Measurements from ENCODE around the gene TDRKH.

The TDRKH gene

GRCh38 chr1:151790071-151790939 lies at the start of gene TDRKH:
TSS of gene TDRKH (minus strand) at chr1:151790500. CDS start at chr1:151783022, 7,478 bp downstream.
- DNase-seq (ENCODE audit: low read depth, low spot score): peak; percentile 98

DNA sequence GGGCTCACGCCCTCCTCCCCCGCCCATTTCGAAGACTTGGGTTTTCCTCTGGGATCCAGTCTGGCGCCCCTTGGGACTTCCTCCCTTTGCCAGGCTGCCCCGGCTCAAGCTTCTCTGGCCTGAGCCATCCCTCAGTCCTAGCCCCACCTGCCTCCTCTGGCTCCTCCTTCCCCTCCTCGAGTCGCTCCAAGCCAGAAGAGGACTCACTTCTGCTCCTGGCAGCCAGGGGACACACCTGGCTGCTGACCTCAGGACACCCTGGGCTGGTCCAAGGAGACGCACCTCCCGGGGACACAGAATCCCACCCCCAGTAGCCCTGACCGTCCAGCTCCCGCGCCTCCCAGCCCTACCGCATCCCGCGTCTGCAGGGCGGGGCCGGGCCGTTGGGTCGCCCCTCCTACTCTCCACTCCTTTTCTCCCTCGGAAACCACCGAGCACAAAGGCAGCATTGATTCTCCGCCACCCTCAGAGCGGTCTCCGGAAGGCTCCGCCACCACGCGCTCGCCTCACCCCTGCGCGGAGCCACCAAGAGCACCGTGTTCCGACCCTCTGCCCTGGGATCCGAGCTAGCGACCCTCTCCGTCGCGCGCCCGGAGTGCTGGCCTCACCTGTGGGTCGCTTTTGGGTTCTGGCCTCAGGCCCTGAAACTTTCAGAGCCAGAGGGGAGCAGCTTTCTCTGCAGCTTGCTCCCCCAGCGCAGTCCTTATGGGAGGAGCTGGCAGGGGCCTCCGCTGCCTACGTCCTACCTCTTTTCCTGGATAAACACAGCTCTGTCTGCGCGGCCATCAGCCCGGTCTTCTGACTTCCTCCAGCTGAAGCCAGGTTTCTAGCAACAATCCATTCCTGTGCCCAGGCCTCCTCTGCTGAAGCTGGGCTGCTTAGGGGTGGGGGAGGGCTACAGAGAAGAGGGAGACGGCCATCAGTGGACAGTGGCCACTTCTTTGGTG lies 49.4 kb upstream of the TDRKH start, which contains the start of gene C2CD4D:
TSS of gene C2CD4D (minus strand) at position 364 of the 947 bp plus-strand sequence. CDS start 831 bp downstream, outside the sequence.
- no peak for DNase-seq (ENCODE audit: low read depth, low spot score)

- DNase-seq (ENCODE audit: low read depth, low spot score): no peak
Observed at GRCh38 chr1:151839082-151839412, 48.7 kb upstream of the TDRKH start.

- no peak for DNase-seq (ENCODE audit: low read depth, low spot score)
Observed at GRCh38 chr1:151838222-151839081, 48.2 kb upstream of the TDRKH start.

DNA sequence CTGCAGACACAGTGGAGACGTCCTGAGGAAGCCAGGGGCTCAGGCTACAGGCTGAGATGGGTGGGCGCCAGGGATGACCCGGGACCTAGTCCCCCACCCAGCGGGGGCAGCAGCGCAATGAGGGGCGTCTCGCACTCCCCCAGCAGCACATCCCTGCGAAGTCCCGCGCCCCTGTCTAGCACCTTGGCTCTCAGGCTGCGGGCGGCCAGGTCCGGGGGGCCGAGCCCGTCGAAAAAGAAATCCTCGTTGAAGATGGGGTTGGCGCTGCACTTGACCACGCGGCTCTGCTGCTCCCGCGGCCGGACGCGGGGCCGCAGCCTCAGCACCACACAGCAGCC lies 47.6 kb upstream of the TDRKH start:
- DNase-seq (ENCODE audit: low read depth, low spot score): no peak

- no peak for DNase-seq (ENCODE audit: low read depth, low spot score)
Observed at GRCh38 chr1:151837197-151837596, 46.9 kb upstream of the TDRKH start.

GRCh38 chr1:151835596-151835995 lies 45.3 kb upstream of the TDRKH start:
- no peak for DNase-seq (ENCODE audit: low read depth, low spot score)

DNA sequence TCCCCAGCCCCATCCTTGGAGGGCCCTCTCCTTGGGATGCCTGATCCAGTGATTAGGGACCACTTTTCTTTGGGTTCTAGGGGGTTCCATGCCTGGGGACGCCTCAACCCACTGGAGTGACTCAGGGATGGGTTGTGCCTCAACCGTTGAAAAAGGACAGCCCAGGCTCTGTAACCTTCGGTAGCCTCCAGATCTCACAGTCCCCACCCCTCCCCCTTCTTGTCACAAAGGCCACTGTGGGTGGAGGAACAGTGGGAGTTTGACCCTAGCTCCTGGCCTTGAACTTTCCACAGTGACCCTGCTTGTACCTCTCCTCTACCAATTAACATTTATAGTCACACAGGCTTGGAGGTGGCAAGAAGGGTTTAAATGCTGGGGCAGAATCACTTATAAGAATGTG lies 43.9 kb upstream of the TDRKH start:
- DNase-seq (ENCODE audit: low read depth, low spot score): no peak

DNA sequence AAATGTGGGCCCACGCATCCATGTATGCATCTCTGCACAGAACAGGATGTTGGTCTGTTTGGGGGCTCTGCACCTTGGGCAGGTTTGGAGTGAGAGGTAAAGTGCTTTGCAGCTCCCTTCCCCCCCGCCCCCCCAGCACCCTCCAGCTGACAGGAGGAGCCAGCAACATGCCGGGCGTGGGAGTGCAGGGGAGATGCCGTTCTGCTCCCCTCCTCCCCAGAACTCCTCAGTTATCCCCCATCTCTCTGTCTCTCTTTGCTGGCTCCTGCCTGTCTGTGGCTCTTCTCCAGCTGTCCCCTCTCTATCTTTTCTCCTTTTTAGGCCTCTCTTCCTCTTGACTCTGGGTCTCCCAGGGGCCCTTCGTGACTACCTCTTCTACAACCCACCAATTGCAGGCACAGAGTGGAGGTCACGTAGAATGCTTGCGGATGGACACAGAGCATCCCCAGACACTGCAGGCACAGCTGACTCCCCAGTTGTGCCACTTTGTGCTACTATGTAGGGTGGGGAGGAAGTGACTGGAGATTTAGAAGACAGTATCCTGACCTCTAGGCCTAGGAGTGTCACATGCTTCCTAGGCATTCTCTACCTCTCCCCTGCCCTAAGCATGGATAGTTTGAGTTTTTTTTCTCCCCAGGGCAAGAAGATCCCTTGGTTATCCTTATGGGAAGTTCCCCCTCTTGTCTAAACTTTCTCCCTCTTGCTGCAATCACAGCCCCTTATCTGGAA lies 43.0 kb upstream of the TDRKH start:
- no peak for DNase-seq (ENCODE audit: low read depth, low spot score)

- DNase-seq (ENCODE audit: low read depth, low spot score): no peak
Observed at GRCh38 chr1:151832318-151832980, 42.1 kb upstream of the TDRKH start.

DNA sequence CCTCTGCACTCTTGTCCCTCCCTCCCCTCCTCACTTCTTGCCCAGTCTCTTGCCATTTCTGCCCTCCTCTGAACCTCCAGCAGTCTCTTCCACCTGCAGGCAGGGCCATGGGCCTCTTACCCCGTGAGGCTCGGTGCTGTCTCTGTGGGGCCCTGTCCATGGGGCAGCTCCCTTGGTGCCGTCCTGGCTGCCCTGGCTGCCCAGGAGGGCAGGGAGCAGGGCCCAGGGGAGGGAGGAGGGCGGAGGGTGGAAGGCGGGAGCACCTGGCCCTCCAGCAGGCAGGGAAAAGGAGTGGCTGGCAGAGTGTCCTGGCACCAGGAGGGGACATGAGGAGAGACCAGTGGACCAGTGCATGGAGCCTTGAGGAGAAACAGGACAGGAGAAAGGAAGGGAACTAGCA lies 41.3 kb upstream of the TDRKH start, which contains the start of gene RORC:
TSS of gene RORC (minus strand) at position 198 of the 400 bp plus-strand sequence. CDS start at position 160, 38 bp downstream.
- no peak for DNase-seq (ENCODE audit: low read depth, low spot score)

- DNase-seq (ENCODE audit: low read depth, low spot score): no peak
Observed at GRCh38 chr1:151831256-151831591, 40.9 kb upstream of the TDRKH start.

- no peak for DNase-seq (ENCODE audit: low read depth, low spot score)
Observed at GRCh38 chr1:151830055-151830454, 39.8 kb upstream of the TDRKH start.

DNA sequence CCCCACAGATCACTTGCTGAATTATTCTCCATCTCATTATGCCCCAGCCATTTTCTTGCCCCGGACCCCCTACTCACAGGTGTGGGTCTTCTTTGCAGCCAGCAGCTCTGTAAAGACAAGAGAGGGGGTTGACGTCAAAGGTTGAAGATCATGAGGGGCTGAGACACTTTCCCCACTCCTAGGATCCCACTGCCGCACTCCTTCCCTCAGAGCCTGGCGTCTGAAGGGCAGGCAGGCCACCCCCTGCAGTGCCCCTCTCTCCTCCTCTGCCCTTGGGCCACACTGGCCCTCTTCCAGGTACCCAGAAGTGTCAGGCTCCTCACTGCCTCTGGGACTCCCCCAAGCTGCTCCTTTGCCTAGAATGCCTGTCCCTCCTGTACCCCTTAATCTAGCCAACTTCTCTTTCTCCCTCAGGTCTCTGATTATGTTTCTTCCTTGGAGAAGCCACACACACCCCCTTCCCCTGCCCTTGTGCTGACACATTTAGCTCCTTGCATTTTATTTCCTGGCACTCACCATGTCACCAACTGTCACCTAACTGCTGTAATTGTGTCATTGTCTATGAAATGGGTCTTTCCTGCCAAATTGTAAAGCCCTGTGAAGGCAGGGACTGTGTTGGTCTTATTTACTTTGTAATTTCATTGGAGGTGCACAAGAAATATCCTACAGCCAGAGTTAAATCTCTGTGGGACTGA lies 39.2 kb upstream of the TDRKH start:
- DNase-seq (ENCODE audit: low read depth, low spot score): no peak

DNA sequence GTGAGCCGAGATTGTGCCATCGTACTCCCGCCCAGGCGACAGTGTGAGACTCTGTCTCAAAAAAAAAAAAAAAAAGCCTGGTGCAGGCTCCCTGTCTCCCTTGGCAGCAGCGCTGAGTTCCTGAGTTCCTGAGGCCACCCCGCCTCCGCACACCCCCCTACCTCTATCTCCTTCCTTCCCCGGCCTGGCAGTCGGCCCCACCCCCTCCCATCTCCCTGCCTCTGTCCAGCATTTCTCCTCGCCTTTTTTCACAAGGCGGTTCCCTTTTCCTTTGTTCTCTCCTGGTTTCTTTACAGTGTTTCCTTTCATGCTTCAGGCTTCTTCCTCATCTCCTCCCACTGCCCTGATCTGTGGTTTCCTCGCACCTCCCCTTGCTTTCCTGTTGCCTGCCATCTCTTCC lies 38.6 kb upstream of the TDRKH start:
- no peak for DNase-seq (ENCODE audit: low read depth, low spot score)

DNA sequence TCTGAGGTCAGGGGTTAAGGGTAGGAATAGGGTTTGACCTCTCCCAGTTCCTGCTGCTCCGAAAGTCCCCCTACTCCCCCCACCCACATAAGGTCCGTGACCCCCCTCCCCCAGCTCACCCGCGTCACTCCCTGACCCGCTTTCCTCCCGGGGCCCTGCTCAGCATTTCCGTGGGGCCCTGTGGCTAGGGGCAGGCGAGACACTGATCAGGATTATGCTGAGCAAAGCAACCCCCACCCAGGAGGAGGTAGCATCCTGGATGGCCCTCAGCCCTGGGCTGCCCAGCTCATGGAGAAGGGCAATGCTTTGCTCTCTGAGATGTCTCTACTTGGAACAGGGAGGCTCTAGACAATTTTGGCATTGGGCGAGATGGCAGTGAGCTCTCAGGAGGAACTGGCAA lies 37.6 kb upstream of the TDRKH start:
- no peak for DNase-seq (ENCODE audit: low read depth, low spot score)

- no peak for DNase-seq (ENCODE audit: low read depth, low spot score)
Observed at GRCh38 chr1:151825751-151826660, 35.7 kb upstream of the TDRKH start.

DNA sequence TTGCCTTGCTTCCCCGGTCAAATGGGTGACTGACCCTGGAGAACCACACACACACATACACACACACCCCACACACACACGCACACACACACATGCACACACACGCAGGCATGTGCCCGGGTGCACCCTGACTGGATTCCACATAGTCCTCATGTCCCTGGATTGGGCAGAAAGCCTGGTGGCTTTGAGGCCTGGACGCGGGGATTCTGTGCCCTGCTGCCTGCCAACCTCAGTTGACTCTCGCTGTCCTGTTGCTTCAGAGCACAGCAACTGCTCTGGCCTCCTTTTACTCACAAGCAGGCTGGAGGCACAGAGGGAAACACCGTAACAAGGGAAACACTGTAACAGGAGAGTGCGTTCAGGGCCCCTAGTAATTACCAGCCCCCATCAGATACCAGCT lies 34.9 kb upstream of the TDRKH start:
- DNase-seq (ENCODE audit: low read depth, low spot score): no peak

DNA sequence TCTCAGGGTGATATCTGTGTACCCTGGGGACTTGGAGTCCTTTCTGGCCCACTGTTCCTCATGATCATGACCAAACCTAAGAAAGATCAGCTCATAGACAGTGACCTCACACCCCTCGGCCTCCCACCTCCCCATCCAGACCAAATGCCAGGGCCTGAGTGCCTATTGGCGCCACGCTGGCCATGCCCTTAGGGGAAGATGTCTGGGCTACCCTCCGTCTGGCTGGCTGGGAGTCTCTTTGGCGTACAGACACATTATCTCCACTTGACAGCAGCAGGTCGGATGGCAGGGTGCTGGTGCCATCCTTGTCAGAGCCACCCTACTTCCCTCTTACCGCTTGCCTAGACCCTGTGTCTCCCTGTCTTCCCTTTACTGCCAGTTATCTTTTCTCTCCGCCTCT lies 32.9 kb upstream of the TDRKH start:
- no peak for DNase-seq (ENCODE audit: low read depth, low spot score)
